HL-60/S4 treated with retinoic acid at 250 ng/mL for 4 days and 3 days (cell line): ENCODE results near the gene RFLNA.

Experiments
- in situ Hi-C: fragments of 300-500 bp; cut with MboI; formaldehyde crosslinking; loops from 2 replicates; pipeline ENCODE4 v1.7.0; 2022; ENCODE audit warnings: low sequenced_read_pairs

The RFLNA gene

GRCh38 chr12:124302807-124303578 lies 8.1 kb downstream of the RFLNA start:
- in situ Hi-C loops = loop anchor here (25.0 kb wide), 1 partner anchor 516 kb away; no protein-coding TSS in a partner anchor

DNA sequence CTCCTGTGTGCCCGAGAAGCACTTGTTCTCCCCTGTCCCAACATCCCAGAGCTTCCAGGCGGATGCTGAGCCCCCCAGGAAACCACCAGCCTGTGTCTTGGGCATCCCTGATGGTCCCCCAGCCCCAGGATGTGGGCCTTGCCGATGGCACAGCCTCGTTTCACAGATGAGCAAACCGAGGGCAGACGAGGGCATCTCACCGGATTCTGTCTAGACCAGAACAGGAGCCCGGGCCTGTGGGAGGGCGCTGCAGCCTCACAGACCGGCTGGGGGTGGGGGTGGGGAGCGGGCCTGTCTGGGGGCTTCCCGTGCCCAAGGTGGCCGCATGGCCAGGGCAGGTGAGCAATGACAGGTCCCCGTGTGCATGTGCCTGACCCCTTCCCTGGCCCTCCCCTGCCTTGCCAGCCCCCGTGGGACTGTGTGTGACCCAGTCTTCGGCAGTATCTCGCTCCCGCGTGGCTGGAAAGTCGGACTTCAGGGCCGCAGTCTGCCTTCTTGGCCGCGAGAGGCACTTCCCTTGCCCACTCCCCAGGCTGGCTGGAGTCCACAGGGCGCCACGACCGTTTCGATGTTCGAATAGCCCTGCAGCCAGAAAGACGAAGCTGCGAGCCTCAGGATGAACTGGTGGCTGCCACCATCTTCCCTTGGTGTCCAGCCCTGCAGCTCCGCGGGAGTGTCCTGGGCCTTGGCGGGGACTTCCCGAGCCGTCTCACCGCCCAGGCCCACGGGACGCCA lies 8.9 kb downstream of the RFLNA start:
- in situ Hi-C loops = loop anchor here (25.0 kb wide), 1 partner anchor 516 kb away; no protein-coding TSS in a partner anchor

DNA sequence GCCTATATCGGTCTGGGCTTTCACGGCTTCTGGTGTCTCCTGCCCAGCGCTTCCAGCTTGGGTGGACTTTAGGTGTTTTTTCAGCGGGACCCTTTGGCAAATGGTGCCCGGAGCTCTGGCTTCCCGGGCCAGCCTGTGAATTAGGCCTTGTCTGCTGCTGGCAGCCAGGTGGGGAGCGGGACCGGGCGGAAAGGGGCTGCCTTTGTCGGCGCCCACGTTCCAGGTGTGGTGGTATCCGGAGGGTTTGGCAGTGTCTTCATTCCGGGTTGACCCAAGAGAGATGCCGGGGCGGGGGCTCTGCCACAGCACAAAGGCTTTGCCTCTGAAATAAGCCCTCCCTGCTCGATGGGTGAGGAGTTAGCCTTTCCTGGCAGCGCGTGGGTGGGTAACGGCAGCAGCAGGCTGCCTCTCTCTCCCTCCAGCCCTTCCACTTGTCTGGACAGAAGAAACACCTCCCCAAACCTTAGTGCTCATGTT lies 9.5 kb downstream of the RFLNA start:
- in situ Hi-C loops = loop anchor here (25.0 kb wide), 1 partner anchor 517 kb away; no protein-coding TSS in a partner anchor

- in situ Hi-C loops = loop anchor here (25.0 kb wide), 1 partner anchor 518 kb away; no protein-coding TSS in a partner anchor
Measured at GRCh38 chr12:124305136-124305535, 10.2 kb downstream of the RFLNA start.

DNA sequence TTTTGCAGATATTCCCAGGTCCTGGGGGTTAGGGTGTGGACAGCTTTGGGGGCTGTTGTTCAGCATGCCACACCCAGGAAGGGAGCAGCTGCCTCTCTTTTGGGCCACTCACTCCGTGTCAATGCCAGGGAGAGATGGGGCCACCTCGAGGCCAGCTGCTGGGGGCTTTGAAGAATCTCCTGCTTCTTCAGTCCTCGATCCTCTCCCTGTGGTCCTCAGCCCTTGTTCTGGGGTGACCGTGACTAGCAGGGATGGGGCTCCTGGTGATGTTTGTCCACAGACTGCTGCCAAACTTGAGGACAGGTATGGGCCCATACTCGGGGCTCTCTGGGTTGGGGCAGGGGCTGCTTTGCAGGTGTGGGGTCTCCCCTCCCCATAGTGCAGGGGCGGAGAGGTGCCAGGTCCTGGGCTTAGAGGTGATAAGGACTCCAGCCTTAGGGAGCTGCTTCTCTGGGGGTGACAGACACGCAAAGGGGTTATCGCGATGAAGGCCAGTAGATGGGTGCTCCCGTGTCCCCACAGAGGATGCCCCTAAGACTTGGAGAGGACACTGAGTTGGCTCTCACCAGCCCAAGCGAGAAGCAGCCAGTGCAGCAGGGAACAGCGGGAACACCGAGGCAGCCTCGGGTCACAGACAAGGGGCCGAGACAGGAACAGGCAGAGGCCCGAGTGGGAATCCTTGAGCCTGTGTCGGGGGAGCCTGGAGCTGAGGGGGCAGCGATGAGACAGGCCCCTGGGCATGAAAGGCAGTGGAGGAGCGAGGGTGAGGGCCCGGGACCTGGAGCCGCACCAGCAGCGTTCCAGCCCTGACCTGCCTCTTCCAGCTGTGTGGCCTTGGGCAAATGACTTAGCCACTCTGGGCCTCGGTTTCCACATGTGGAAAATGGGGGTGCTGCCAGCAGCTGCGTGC lies 11.1 kb downstream of the RFLNA start:
- in situ Hi-C loops = loop anchor here (25.0 kb wide), 1 partner anchor 519 kb away; no protein-coding TSS in a partner anchor

- in situ Hi-C loops = loop anchor here (25.0 kb wide), 1 partner anchor 520 kb away; no protein-coding TSS in a partner anchor
Measured at GRCh38 chr12:124306686-124307555, 12.0 kb downstream of the RFLNA start.

DNA sequence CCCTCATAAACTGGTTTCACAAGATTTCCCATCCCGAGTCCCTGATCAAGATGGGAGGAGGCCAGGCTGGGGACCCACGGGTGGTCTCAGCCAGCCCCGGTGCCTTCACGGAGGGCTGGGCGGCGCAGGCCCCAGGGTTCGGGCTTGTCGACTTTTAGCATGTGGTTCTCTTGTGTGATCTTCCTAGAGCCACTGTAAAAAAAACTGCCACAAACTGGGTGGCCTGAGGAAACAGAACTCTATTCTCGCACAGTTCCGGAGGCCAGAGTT lies 12.6 kb downstream of the RFLNA start:
- in situ Hi-C loops = loop anchor here (25.0 kb wide), 1 partner anchor 520 kb away; no protein-coding TSS in a partner anchor

DNA sequence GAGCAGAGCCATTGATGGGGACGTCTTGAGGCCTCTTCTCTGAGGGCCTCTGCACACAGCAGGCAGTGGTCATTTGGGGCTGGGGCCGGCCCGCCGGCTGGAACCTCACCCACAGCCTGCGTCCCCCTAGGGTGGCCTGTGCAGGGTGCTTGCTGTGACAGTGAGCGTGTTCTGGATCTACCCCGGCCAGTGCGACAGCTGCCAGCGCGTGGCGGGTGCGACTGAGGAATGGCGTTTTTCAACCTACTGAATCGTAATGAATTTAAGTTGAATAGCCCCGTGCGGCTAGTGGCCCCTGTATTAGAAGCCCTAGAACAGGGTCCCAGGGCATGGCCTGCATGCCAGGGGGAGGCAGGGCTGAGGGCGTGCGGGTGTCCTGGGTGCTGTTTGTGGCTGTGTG lies 13.8 kb downstream of the RFLNA start:
- in situ Hi-C loops = loop anchor here (25.0 kb wide), 1 partner anchor 521 kb away; no protein-coding TSS in a partner anchor

DNA sequence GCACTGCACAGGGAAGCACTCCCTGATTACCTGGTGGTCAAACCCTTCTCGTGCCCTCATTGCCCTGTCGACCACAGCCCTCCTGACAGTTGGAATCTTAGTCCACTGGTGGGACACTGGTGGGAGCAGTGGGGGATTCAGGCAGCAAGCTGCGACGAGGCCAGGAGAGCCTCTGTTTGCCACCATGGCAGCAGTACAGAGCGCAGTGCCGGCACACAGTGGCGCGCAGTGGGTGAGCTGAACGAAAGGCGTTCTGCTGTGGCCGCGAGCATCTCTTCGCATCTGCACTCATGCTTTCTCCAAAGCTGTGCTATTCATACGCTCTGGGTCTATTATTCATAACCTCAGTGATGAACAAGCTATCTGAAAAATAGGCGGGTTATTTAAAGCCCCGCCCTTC lies 14.3 kb downstream of the RFLNA start:
- in situ Hi-C loops = loop anchor here (25.0 kb wide), 1 partner anchor 522 kb away; no protein-coding TSS in a partner anchor

- in situ Hi-C loops = loop anchor here (10.0 to 25.0 kb wide), 2 partner anchors 265 to 522 kb away; no protein-coding TSS in a partner anchor
Measured at GRCh38 chr12:124309744-124310143, 14.9 kb downstream of the RFLNA start.

- in situ Hi-C loops = loop anchor here (10.0 to 25.0 kb wide), 2 partner anchors 265 to 523 kb away; no protein-coding TSS in a partner anchor
Measured at GRCh38 chr12:124310178-124310577, 15.3 kb downstream of the RFLNA start.

DNA sequence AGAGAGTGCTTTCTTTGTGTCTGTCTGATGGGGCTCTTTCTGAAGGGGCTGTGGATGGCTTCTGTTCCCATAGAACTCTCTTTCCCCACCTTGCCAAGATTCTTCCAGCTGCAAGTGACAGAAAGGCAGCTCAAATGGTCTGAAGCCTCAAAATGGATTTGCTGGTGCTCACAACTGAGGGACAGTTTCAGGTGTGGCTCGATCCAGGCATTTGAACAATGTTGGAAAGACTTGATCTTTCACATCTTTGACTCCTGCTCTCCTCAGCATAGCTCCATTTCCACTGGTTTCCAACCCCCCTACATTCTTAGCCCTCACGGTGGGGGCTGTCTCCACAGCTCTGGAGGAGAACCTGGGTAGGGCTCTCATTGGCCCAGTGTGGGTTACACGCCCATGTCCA lies 15.9 kb downstream of the RFLNA start:
- in situ Hi-C loops = loop anchor here (10.0 to 25.0 kb wide), 2 partner anchors 266 to 523 kb away; no protein-coding TSS in a partner anchor

DNA sequence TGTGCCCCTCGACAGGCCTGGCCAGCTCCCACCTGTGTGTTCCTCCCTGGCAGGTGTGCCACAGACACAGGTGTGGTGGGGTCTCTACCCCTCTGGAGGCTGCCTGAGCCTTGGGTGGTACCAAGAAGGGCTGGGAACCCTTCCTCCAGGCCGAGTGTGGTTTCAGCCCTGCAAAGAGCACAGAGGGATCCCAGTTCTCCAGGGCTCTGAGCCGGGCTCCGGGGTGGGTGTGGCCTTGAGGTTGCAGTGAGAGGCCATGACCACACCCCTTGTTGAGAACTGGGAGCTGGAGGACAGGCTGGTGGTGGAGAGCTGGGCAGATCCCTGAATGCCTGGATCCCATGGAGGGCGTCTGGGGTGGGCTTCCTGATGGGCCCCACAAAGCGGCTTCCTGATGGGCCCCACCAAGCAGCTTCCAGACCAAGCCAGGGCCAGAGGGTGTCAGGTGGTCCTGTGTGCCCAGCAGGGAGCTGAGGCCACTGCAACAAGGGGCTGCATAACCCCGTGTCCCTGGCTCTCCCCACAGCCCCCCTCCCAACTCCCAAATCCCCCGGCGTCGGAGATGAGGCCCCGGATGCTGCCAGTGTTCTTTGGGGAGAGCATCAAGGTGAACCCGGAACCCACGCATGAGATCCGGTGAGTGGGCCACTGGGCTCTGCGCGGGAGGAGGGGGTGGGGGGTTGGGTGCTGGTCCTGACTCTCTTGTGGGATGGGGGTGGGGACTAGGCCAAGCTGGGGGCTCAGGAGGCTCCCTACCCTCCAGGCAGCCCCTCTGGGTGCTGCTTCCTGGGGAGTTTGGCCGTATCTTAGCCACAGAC lies 16.6 kb downstream of the RFLNA start:
- in situ Hi-C loops = loop anchor here (10.0 to 25.0 kb wide), 2 partner anchors 267 to 524 kb away; no protein-coding TSS in a partner anchor

DNA sequence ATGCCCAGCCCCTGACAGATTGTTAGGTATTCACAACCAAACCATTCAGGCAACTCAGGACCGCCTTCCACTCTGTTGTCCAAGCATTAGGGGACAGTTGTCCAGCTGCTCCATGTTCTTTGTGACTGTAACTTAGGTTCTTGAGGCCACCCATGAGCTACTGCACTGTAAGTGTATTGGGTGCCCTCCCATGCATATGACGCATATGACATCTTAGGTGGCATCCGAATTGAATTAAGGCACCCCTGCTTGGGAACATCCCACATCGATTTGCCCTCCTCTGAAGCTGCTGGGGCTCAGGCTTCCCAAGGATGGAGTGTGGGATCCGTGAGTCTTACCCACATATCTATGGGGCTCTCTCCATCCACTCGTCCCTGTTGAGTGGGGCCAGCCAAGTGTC lies 17.7 kb downstream of the RFLNA start:
- in situ Hi-C loops = loop anchor here (10.0 to 25.0 kb wide), 2 partner anchors 268 to 525 kb away; no protein-coding TSS in a partner anchor

DNA sequence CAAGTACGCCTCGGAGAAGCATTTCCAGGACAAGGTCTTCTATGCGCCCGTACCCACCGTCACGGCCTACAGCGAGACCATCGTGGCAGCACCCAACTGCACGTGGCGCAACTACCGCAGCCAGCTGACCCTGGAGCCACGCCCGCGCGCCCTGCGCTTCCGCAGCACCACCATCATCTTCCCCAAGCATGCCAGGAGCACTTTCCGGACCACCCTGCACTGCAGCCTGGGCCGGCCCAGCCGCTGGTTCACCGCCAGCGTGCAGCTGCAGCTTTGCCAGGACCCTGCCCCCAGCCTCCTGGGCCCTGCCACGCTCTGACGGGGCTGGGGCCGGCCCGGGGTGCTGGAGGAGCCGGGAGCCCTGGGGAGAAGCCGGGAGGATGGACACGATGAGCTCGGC lies 19.3 kb downstream of the RFLNA start:
- in situ Hi-C loops = loop anchor here (10.0 to 25.0 kb wide), 2 partner anchors 269 to 527 kb away; no protein-coding TSS in a partner anchor

- in situ Hi-C loops = loop anchor here (10.0 to 25.0 kb wide), 2 partner anchors 270 to 527 kb away; no protein-coding TSS in a partner anchor
Measured at GRCh38 chr12:124314766-124315165, 19.9 kb downstream of the RFLNA start.

DNA sequence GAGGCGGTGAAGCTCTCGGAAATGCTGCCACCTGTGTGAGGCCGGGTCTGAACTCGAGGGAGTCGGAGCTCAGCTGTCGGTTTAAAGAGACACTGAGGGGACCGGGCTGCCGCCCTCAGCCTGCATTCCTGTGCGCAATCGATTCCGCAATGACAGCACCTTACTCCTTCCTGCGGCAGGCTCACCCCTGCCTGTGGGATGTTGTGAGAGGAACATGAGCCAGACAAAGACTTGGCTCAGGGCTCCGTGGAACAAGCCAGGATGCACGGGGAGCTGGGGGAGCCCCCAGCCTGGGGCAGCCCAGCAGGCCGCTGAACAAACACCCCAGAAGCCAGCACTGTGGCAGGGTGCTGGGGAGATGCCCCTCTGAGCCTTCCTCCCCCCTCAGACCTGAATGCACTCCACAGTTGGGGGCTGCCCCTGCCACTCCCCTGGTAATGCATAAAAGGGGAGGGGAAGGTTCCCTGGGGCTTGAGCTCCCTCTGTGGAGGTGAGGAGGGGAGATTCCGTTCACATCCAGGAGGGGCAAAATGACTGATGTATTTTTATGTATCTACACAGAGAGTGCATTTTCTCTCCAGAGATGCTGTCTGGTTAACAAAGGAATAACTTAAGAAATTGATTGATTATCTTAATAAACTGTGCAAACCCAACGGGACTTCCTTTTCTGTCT lies 20.6 kb downstream of the RFLNA start:
- in situ Hi-C loops = loop anchor here (10.0 to 25.0 kb wide), 2 partner anchors 271 to 528 kb away; no protein-coding TSS in a partner anchor
